Esophagus squamous epithelium (tissue), 5 donors: ENCODE results near the gene CCL1. TPM values are rescaled to one million over a fixed set of nuclear protein-coding genes. Genes with fewer than 3 reads are reported as not detected.

ENCODE experiments used
- DNase-seq: peaks from one replicate; lab custom pipeline; 2025; lab: John Stamatoyannopoulos, UW
- H3K27ac ChIP-seq, 4 donors: fragments of 200-600 bp; sonication (generic); one replicate each; pipeline ENCODE4 v1.5.1; 2016 to 2019; ENCODE audit warnings: mild to moderate bottlenecking in 1 of 4
- H3K27me3 ChIP-seq, 4 donors: fragments of 200-600 bp; sonication (generic); 1 replicate in 3 of 4; 2 replicates in 1 of 4; pipeline versions ENCODE4 v1.5.1 to v1.6.0; 2017 to 2021; ENCODE audit warnings: antibody characterized with exemption in 1 of 4
- H3K36me3 ChIP-seq, 3 donors: fragments of 200-600 bp; sonication (generic); one replicate each; pipeline ENCODE4 v1.5.1; 2016 to 2019
- H3K4me1 ChIP-seq, 3 donors: fragments of 200-600 bp; sonication (generic); one replicate each; pipeline ENCODE4 v1.5.1; 2017 to 2019
- H3K4me3 ChIP-seq, 4 donors: fragments of 200-600 bp; sonication (generic); 1 replicate in 3 of 4; 2 replicates in 1 of 4; pipeline ENCODE4 v1.5.1; 2016 to 2019; ENCODE audit warnings: mild to moderate bottlenecking in 2 of 4, moderate library complexity in 1 of 4
- H3K9me3 ChIP-seq, 3 donors: fragments of 200-600 bp; sonication (generic); one replicate each; pipeline ENCODE4 v1.5.1; 2016 to 2019
- CTCF ChIP-seq, 6 experiments: fragments of 450-650 bp in 4 of 6; fragments of 200-600 bp in 2 of 6; sonication (generic) in 2 of 6; IDR thresholded peaks; one replicate each; pipeline ENCODE4 v1.5.1; 2016 to 2019; ENCODE audit warnings: antibody characterized with exemption in 6 of 6, mild to moderate bottlenecking in 4 of 6, moderate library complexity in 4 of 6
- POLR2A ChIP-seq, 4 donors: fragments of 450-650 bp; IDR thresholded peaks; one replicate each; pipeline ENCODE4 v1.6.1; 2017; ENCODE audit warnings: antibody characterized with exemption in 4 of 4, mild to moderate bottlenecking in 4 of 4, moderate library complexity in 3 of 4
- WGBS, 2 donors: methylation state at CpG; one replicate each; pipeline ENCODE4 v1.1.5; 2018; 5-methylcytosine and 5-hydroxymethylcytosine counted together
- intact Hi-C: fragments of 100-400 bp; cut with DNase I; formaldehyde crosslinking; loops from one replicate; pipeline ENCODE4 v1.15.0; 2022
- total RNA-seq, 4 donors: library from RNA; depleted of rRNA; stranded (reverse); fragments of >200 nt; gene quantifications; one replicate each; pipeline ENCODE4 v1.1.0, GENCODE V29; 2016
- donor health status: DM: yes; HTN: yes; CAD: no.

CCL1 gene
- total RNA-seq, 4 donors from 2014 or later, result not detected

GRCh38 chr17:34398990-34399389 lies 36.0 kb upstream of the CCL1 start:
- no peak overlapping the region for H3K27ac ChIP-seq
- DNase-seq, result no peak
- no peaks in the 10 kb centered on the region for H3K36me3 ChIP-seq
- TF ChIP-seq CTCF (IDR thresholded peaks at IDR 0.05) (no peak), POLR2A (IDR thresholded peaks at IDR 0.05) (no peak)
- H3K4me3 ChIP-seq, result no peak overlapping the region
- no peaks in the 10 kb centered on the region for H3K9me3 ChIP-seq
- intact Hi-C loops, result no loop called here
- peaks cover 0 to 4% (median 0%) of the 10 kb centered on the region in 3 donors for H3K4me1 ChIP-seq
- peaks cover 0 to 16% (median 0%) of the 10 kb centered on the region in 4 donors for H3K27me3 ChIP-seq
- 33 to 51% methylated on average over 2 of the region's 2 CpGs for WGBS, 2 donors

GRCh38 chr17:34397265-34397664 lies 34.2 kb upstream of the CCL1 start:
- no peaks in the 10 kb centered on the region for H3K9me3 ChIP-seq
- no peak for DNase-seq
- H3K27me3 ChIP-seq, result peaks cover 0 to 16% (median 0%) of the 10 kb centered on the region in 4 donors
- H3K4me3 ChIP-seq, result no peak overlapping the region
- no peak overlapping the region for H3K27ac ChIP-seq
- no peaks in the 10 kb centered on the region for H3K36me3 ChIP-seq
- peaks cover 0 to 4% (median 0%) of the 10 kb centered on the region in 3 donors for H3K4me1 ChIP-seq
- TF ChIP-seq CTCF (IDR thresholded peaks at IDR 0.05), result no peak
- TF ChIP-seq POLR2A (IDR thresholded peaks at IDR 0.05), result no peak
- intact Hi-C loops, result no loop called here

- 72 to 76% methylated on average over 3 of the region's 3 CpGs for WGBS, 2 donors
- Histone ChIP-seq H3K4me3 (no peak overlapping the region), H3K27ac (no peak overlapping the region), H3K4me1 (no peaks in the 10 kb centered on the region), H3K27me3 (peaks cover 0 to 28% (median 0%) of the 10 kb centered on the region in 4 donors), H3K9me3 (no peaks in the 10 kb centered on the region), H3K36me3 (no peaks in the 10 kb centered on the region)
- intact Hi-C loops, result no loop called here
- DNase-seq, result no peak
- no peak for TF ChIP-seq CTCF (IDR thresholded peaks at IDR 0.05)
- TF ChIP-seq POLR2A (IDR thresholded peaks at IDR 0.05), result no peak
These were observed 30.4 kb upstream of the CCL1 start for GRCh38 chr17:34393401-34393800.

GRCh38 chr17:34391241-34391640 lies 28.2 kb upstream of the CCL1 start:
- H3K27me3 ChIP-seq, result peaks cover 0 to 24% (median 0%) of the 10 kb centered on the region in 4 donors
- no peaks in the 10 kb centered on the region for H3K36me3 ChIP-seq
- no peaks in the 10 kb centered on the region for H3K9me3 ChIP-seq
- no peak overlapping the region for H3K27ac ChIP-seq
- WGBS, 2 donors, result 20 to 62% methylated on average over 1 to 2 of the region's 2 CpGs
- H3K4me3 ChIP-seq, result no peak overlapping the region
- peaks cover 0 to 7% (median 0%) of the 10 kb centered on the region in 3 donors for H3K4me1 ChIP-seq
- no peak for DNase-seq
- TF ChIP-seq CTCF (IDR thresholded peaks at IDR 0.05), result no peak
- no peak for TF ChIP-seq POLR2A (IDR thresholded peaks at IDR 0.05)
- intact Hi-C loops, result no loop called here

- 81 to 93% methylated on average over 3 to 4 of the region's 4 CpGs for WGBS, 2 donors
- H3K27ac ChIP-seq, result no peak overlapping the region
- no peak for TF ChIP-seq CTCF (IDR thresholded peaks at IDR 0.05)
- no peak for TF ChIP-seq POLR2A (IDR thresholded peaks at IDR 0.05)
These were observed 27.6 kb upstream of the CCL1 start for GRCh38 chr17:34390649-34391048.

More at GRCh38 chr17:34390649-34391048, 27.6 kb upstream of the CCL1 start:
- intact Hi-C loops, result no loop called here
- no peak for DNase-seq
- H3K27me3 ChIP-seq, result peaks cover 0 to 30% (median 0%) of the 10 kb centered on the region in 4 donors
- no peak overlapping the region for H3K4me3 ChIP-seq
- H3K36me3 ChIP-seq, result no peaks in the 10 kb centered on the region
- H3K9me3 ChIP-seq, result no peaks in the 10 kb centered on the region
- H3K4me1 ChIP-seq, result peaks cover 0 to 7% (median 0%) of the 10 kb centered on the region in 3 donors
